Transverse colon (tissue), 4 donors: Measurements from ENCODE around the gene DDR2.

Experiments used
- CTCF ChIP-seq, 5 experiments: fragments of 200-600 bp in 3 of 5; fragments of 450-650 bp in 2 of 5; sonication (generic) in 3 of 5; IDR thresholded peaks; 1 replicate in 2 of 5; 2 replicates in 3 of 5; pipeline ENCODE4 v1.5.1; 2016 to 2017; ENCODE audit warnings: antibody characterized with exemption in 5 of 5, inconsistent platforms in 3 of 5, mild to moderate bottlenecking in 2 of 5, moderate library complexity in 1 of 5
- EP300 ChIP-seq: sonication (generic); formaldehyde crosslinking; IDR thresholded peaks from one replicate; pipeline ENCODE4 v1.6.1; 2017; ENCODE audit warnings: antibody characterized with exemption, low read depth
- POLR2A ChIP-seq: fragments of 450-650 bp; IDR thresholded peaks from one replicate; pipeline ENCODE4 v1.6.1; 2016; ENCODE audit warnings: antibody characterized with exemption, mild to moderate bottlenecking, moderate library complexity
- POLR2AphosphoS5 ChIP-seq, 3 donors: sonication (generic); formaldehyde crosslinking; IDR thresholded peaks; one replicate each; pipeline ENCODE4 v1.6.1; 2016; ENCODE audit warnings: antibody characterized with exemption in 3 of 3

- no peak for TF ChIP-seq POLR2AphosphoS5 (IDR thresholded peaks at IDR 0.05)
- no peak for TF ChIP-seq EP300
- no peak for TF ChIP-seq CTCF (IDR thresholded peaks at IDR 0.05)
- TF ChIP-seq POLR2A = no peak
Measured at GRCh38 chr1:162710780-162711465, 78.7 kb downstream of the DDR2 start.
